Thyroid gland (tissue), 4 donors: Measurements from ENCODE around the gene SP8. TPM values are rescaled to one million over a fixed set of nuclear protein-coding genes. Genes with fewer than 3 reads are reported as not detected.

Experiments used
- DNase-seq, 2 donors: peaks; one replicate each; pipeline ENCODE4 v3.0.0-alpha.2; 2019
- H3K27ac ChIP-seq, 3 donors: fragments of 200-600 bp; sonication (generic); 1 replicate in 2 of 3; 2 replicates in 1 of 3; pipeline ENCODE4 v1.5.1; 2016 to 2019; ENCODE audit warnings: mild to moderate bottlenecking in 1 of 3, moderate library complexity in 1 of 3
- H3K27me3 ChIP-seq: fragments of 200-600 bp; sonication (generic); one replicate; pipeline ENCODE4 v1.5.1; 2019
- H3K36me3 ChIP-seq, 2 donors: fragments of 200-600 bp; sonication (generic); one replicate each; pipeline ENCODE4 v1.5.1; 2016 to 2019
- H3K4me1 ChIP-seq, 2 donors: fragments of 200-600 bp; sonication (generic); one replicate each; pipeline ENCODE4 v1.5.1; 2017 to 2019
- H3K4me3 ChIP-seq, 3 donors: fragments of 200-600 bp; sonication (generic); replicated peaks in 1 of 3; 1 replicate in 2 of 3; 2 replicates in 1 of 3; pipeline ENCODE4 v1.5.1; 2016; ENCODE audit warnings: mild to moderate bottlenecking in 1 of 3
- H3K9me3 ChIP-seq: fragments of 200-600 bp; sonication (generic); one replicate; pipeline ENCODE4 v1.5.1; 2017
- CTCF ChIP-seq, 6 experiments: fragments of 200-600 bp in 3 of 6; fragments of 450-650 bp in 3 of 6; sonication (generic) in 3 of 6; IDR thresholded peaks; one replicate each; pipeline ENCODE4 v1.5.1; 2016 to 2019; ENCODE audit warnings: antibody characterized with exemption in 6 of 6, mild to moderate bottlenecking in 2 of 6, inconsistent platforms in 1 of 6, moderate library complexity in 1 of 6
- POLR2A ChIP-seq, 2 donors: fragments of 450-650 bp; IDR thresholded peaks; one replicate each; pipeline ENCODE4 v1.6.1; 2017; ENCODE audit warnings: antibody characterized with exemption in 2 of 2, mild to moderate bottlenecking in 2 of 2, moderate library complexity in 1 of 2
- WGBS, 2 donors: methylation state at CpG; one replicate each; pipeline ENCODE4 v1.1.5; 2017; 5-methylcytosine and 5-hydroxymethylcytosine counted together
- intact Hi-C: fragments of 100-400 bp; cut with DNase I; formaldehyde crosslinking; loops from one replicate; pipeline ENCODE4 v1.15.1; 2023
- total RNA-seq, 4 donors: library from RNA; depleted of rRNA; stranded (reverse); fragments of >200 nt; gene quantifications; one replicate each; pipeline ENCODE4 v1.2.3, GENCODE V29; 2016

Gene SP8
- total RNA-seq, 4 donors from 2014 or later, result not detected

DNA sequence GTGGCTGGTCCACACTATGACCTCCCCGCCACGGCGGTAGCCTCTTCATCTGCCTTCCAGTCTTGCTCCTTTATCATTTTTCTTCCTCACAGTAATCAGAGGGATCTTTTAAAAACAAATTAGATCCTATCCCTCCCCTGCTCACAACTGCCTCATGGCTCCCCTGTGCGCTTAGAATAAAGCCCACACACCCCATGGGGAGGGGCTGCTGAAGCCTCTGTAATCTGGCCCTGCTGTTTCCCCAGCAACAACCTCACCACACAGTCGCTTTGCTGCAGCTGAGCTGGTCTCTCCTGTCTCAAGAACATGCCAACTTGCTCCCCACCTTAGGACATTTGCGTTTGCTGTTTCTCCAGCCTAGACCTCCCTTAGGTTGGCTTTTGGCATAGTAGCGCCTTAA lies 41.0 kb downstream of the SP8 start:
- Histone ChIP-seq H3K36me3 (no peaks in the 10 kb centered on the region), H3K9me3 (no peaks in the 10 kb centered on the region), H3K4me1 (no peaks in the 10 kb centered on the region), H3K27ac (no peak overlapping the region), H3K4me3 (no peak overlapping the region), H3K27me3 (no peaks in the 10 kb centered on the region)
- WGBS, 2 donors, result 79 to 82% methylated on average over 7 of the region's 7 CpGs
- intact Hi-C loops, result no loop called here
- DNase-seq, result no peak
- TF ChIP-seq POLR2A (IDR thresholded peaks at IDR 0.05) (no peak), CTCF (IDR thresholded peaks at IDR 0.05) (no peak)

DNA sequence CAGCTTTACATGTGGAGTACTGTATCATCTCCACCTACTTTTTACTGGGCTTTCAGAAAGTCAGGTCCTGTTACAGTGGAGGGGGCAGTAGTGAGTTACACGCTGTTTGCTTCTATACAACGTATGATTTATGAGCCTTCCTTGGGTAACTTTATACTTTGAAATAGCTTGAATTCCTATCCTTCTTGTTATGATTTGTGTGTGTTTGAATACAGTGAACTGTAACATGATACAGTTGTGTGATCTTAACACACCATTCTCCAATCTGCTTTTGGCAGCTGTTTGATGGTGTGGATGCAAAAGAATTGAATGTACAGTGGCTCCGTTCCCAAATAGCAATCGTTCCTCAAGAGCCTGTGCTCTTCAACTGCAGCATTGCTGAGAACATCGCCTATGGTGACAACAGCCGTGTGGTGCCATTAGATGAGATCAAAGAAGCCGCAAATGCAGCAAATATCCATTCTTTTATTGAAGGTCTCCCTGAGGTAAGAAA lies 41.7 kb downstream of the SP8 start:
- Histone ChIP-seq H3K27ac (no peak overlapping the region), H3K27me3 (no peaks in the 10 kb centered on the region), H3K4me3 (no peak overlapping the region), H3K36me3 (no peaks in the 10 kb centered on the region), H3K4me1 (no peaks in the 10 kb centered on the region), H3K9me3 (no peaks in the 10 kb centered on the region)
- WGBS, 2 donors, result 24 to 27% methylated on average over 7 of the region's 7 CpGs
- TF ChIP-seq POLR2A (IDR thresholded peaks at IDR 0.05) (no peak), CTCF (IDR thresholded peaks at IDR 0.05) (no peak)
- intact Hi-C loops, result no loop called here
- DNase-seq, result no peak

GRCh38 chr7:20742913-20743312 lies 43.8 kb downstream of the SP8 start:
- H3K9me3 ChIP-seq, result no peaks in the 10 kb centered on the region
- no peak for DNase-seq
- no peaks in the 10 kb centered on the region for H3K27me3 ChIP-seq
- intact Hi-C loops, result no loop called here
- H3K27ac ChIP-seq, result no peak overlapping the region
- H3K4me3 ChIP-seq, result no peak overlapping the region
- H3K4me1 ChIP-seq, result no peaks in the 10 kb centered on the region
- TF ChIP-seq CTCF (IDR thresholded peaks at IDR 0.05) (no peak), POLR2A (IDR thresholded peaks at IDR 0.05) (no peak)
- 81 to 82% methylated on average over 5 of the region's 5 CpGs for WGBS, 2 donors
- no peaks in the 10 kb centered on the region for H3K36me3 ChIP-seq

DNA sequence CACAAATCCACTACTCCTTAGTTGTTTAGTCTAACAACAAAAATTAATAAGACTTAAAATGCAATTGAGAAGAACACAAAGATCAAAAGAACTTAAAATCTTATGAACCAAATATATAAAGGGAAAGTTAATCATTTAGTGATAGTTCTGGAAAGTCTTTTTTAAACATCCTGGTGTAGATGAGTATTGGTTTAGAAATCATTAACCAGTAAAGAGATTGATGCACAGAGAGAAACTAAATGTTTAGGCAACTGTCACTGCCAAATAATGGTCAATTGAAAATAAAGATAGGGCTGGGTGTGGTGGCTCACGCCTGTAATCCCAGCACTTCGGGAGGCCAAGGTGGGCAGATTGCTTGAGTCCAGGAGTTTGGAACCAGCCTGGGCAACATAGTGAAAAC lies 44.9 kb downstream of the SP8 start:
- DNase-seq, result no peak
- intact Hi-C loops, result no loop called here
- no peaks in the 10 kb centered on the region for H3K36me3 ChIP-seq
- WGBS, 2 donors, result 92 to 96% methylated on average over 2 of the region's 2 CpGs
- no peaks in the 10 kb centered on the region for H3K9me3 ChIP-seq
- TF ChIP-seq CTCF (IDR thresholded peaks at IDR 0.05) (no peak), POLR2A (IDR thresholded peaks at IDR 0.05) (no peak)
- no peaks in the 10 kb centered on the region for H3K4me1 ChIP-seq
- H3K27ac ChIP-seq, result no peak overlapping the region
- no peaks in the 10 kb centered on the region for H3K27me3 ChIP-seq
- H3K4me3 ChIP-seq, result no peak overlapping the region

DNA sequence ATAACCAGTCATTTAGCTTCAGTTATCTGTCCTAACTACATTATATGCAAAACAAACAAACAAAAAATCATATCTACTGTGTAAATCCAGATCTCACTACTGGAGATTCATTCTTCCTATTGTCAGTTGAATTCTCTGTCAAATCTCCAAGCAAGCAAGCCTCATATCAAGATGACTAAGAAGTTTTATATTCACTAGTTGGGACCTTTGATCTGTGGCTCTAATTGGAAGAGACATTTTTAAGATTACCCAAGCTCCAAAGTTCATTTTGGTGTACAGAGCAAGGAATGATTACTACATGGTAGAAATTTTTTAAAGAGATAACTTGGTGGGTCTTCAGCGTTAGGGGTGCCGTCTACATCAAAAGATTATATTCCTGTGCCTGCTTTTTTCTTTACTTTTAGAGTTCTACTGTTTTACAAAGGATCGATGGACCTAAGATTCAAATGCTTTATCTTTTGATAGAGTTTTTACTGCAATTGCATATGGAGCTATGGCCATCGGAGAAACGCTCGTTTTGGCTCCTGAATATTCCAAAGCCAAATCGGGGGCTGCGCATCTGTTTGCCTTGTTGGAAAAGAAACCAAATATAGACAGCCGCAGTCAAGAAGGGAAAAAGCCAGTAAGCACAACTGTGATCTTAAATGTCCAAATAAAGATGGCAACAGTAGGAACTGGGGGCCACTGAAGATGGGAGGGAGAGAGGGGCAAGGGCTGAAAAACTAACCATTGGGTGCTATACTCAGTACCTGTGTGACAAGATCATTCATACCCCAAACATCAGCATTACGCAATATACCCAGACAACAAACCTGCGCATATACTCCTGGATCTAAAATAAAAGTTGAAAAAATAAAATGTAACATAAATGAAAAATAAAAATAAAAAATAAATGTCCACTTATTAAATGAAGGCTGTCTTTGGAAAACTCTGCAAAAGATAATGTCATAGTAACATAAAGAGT lies 47.9 kb downstream of the SP8 start:
- TF ChIP-seq POLR2A (IDR thresholded peaks at IDR 0.05) (no peak), CTCF (IDR thresholded peaks at IDR 0.05) (no peak)
- Histone ChIP-seq H3K36me3 (no peaks in the 10 kb centered on the region), H3K27ac (no peak overlapping the region), H3K27me3 (no peaks in the 10 kb centered on the region), H3K4me1 (no peaks in the 10 kb centered on the region), H3K9me3 (no peaks in the 10 kb centered on the region), H3K4me3 (no peak overlapping the region)
- DNase-seq, result no peak
- 94 to 95% methylated on average over 11 of the region's 11 CpGs for WGBS, 2 donors
- intact Hi-C loops, result no loop called here
